OCI-LY1 (cell line): Measurements from ENCODE around the gene CUBN.

Experiments used
- H2AFZ ChIP-seq: fragments of 200-600 bp; sonication (generic), shearing (Covaris generic); 2 replicates; pipeline ENCODE4 v1.6.0; 2014; ENCODE audit warnings: antibody characterized with exemption, mild to moderate bottlenecking, low read length
- H3F3A ChIP-seq: fragments of 200-600 bp; sonication (generic), shearing (Covaris generic); 2 replicates; pipeline ENCODE4 v1.6.0; 2014; ENCODE audit warnings: mild to moderate bottlenecking, antibody characterized with exemption, low read length, moderate library complexity; ENCODE audit not compliant: insufficient read depth
- H3K27ac ChIP-seq: fragments of 200-600 bp; sonication (generic); 2 replicates; pipeline ENCODE4 v1.5.1; 2014; ENCODE audit warnings: low read length, mixed run types, mild to moderate bottlenecking, low read depth; ENCODE audit not compliant: poor library complexity, severe bottlenecking
- H3K27me3 ChIP-seq: fragments of 200-600 bp; sonication (generic); 2 replicates; pipeline ENCODE4 v1.6.0; 2014; ENCODE audit warnings: antibody characterized with exemption, mild to moderate bottlenecking, low read length, moderate library complexity; ENCODE audit not compliant: insufficient read depth
- H3K36me3 ChIP-seq: fragments of 200-600 bp; sonication (generic); 2 replicates; pipeline ENCODE4 v1.6.1; 2014; ENCODE audit warnings: mild to moderate bottlenecking, antibody characterized with exemption, low read length, moderate library complexity, mixed read lengths; ENCODE audit not compliant: insufficient read depth
- H3K4me1 ChIP-seq: fragments of 200-600 bp; sonication (generic); 2 replicates; pipeline ENCODE4 v1.5.1; 2014; ENCODE audit warnings: mild to moderate bottlenecking, low read length, moderate library complexity; ENCODE audit not compliant: insufficient read depth, severe bottlenecking
- H3K4me2 ChIP-seq: fragments of 200-600 bp; sonication (generic), shearing (Covaris generic); 2 replicates; pipeline ENCODE4 v1.6.1; 2014; ENCODE audit warnings: low read length
- H3K4me3 ChIP-seq: fragments of 200-600 bp; sonication (generic); 2 replicates; pipeline ENCODE4 v1.5.1; 2014; ENCODE audit warnings: low read length, low read depth, mild to moderate bottlenecking, mixed read lengths; ENCODE audit not compliant: poor library complexity, severe bottlenecking
- H3K79me2 ChIP-seq: fragments of 200-600 bp; shearing (Covaris generic); 2 replicates; pipeline ENCODE4 v1.6.1; 2016; ENCODE audit warnings: mixed run types, low read length, mixed read lengths; ENCODE audit not compliant: insufficient read depth
- H3K9ac ChIP-seq: fragments of 200-600 bp; sonication (generic), shearing (Covaris generic); 2 replicates; pipeline ENCODE4 v1.6.1; 2014; ENCODE audit warnings: mild to moderate bottlenecking, low read length, mixed read lengths
- H3K9me2 ChIP-seq: fragments of 200-600 bp; sonication (generic), shearing (Covaris generic); 2 replicates; pipeline ENCODE4 v1.6.1; 2014; ENCODE audit warnings: low read depth, mild to moderate bottlenecking, low read length, mixed read lengths
- H3K9me3 ChIP-seq: fragments of 200-600 bp; shearing (Covaris generic); 2 replicates; pipeline ENCODE4 v1.6.1; 2014; ENCODE audit warnings: low read length, mixed read lengths
- H4K20me1 ChIP-seq: fragments of 200-600 bp; sonication (generic), shearing (Covaris generic); 2 replicates; pipeline ENCODE4 v1.6.0; 2016; ENCODE audit warnings: mild to moderate bottlenecking, low read length; ENCODE audit not compliant: insufficient read depth
- CTCF ChIP-seq: fragments of 200-600 bp; sonication (generic), shearing (Covaris generic); IDR thresholded peaks from 2 replicates; pipeline ENCODE4 v1.5.1; 2017; ENCODE audit warnings: mild to moderate bottlenecking, antibody characterized with exemption, low read length, moderate library complexity, mixed read lengths
- EZH2 ChIP-seq: fragments of 200-600 bp; sonication (generic), shearing (Covaris generic); IDR thresholded peaks from 2 replicates; pipeline ENCODE4 v1.8.0; 2017; ENCODE audit warnings: borderline replicate concordance, mixed run types, mild to moderate bottlenecking, antibody characterized with exemption, low read length, moderate library complexity, mixed read lengths

Gene CUBN

DNA sequence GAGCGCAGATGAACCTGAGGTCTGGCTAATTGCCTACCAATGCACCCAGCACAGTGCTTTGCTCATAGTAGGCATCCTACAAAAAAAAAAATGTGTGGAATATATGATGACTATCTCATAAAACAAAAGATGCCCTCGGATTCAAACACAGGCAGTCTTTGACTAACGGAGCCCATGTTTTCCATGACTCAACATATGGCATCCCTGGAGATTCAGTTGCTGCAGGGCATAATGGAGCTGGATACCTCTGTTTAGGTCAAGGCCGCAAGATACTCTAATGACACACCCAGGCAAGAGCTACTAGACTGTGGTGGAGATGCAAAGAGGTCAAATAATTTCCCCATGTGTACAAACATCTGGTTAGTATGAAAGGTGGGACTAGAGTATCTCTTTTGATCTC, 16.3 kb downstream of the CUBN start:
- TF ChIP-seq EZH2 (no peak), CTCF (no peak)
- Histone ChIP-seq H3K27me3 (no peaks in the 10 kb centered on the region), H3K9ac (no peak overlapping the region), H3K4me3 (no peak overlapping the region), H3K4me2 (no peak overlapping the region), H3F3A (no peaks in the 10 kb centered on the region), H3K79me2 (no peaks in the 10 kb centered on the region), H3K27ac (no peak overlapping the region), H3K9me3 (no peaks in the 10 kb centered on the region), H3K9me2 (no peaks in the 10 kb centered on the region), H2AFZ (no peak overlapping the region), H3K36me3 (no peaks in the 10 kb centered on the region), H4K20me1 (no peaks in the 10 kb centered on the region), H3K4me1 (no peaks in the 10 kb centered on the region)

DNA sequence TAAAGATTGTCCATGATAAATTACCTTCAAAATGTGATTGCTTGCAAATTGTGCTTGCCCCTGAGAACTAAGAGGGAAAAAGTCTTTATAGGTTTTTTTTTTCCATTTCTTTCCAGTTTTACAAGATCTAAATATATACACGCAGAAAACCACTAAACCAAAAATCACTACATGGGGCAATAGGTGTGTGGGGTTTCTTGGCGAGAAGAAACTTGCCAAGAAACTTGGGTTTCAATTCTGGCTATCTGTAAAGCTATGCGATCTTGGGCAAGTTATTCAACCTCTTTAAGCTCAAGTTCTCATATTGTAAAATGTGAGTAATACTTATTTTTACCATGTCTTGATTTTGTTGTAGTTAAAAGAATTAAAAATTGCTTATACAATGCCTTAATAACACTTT, 17.0 kb downstream of the CUBN start:
- Histone ChIP-seq H3K9me3 (no peaks in the 10 kb centered on the region), H3K27ac (no peak overlapping the region), H3K79me2 (no peaks in the 10 kb centered on the region), H3K4me3 (no peak overlapping the region), H3K27me3 (no peaks in the 10 kb centered on the region), H3K4me1 (no peaks in the 10 kb centered on the region), H2AFZ (no peak overlapping the region), H4K20me1 (no peaks in the 10 kb centered on the region), H3K4me2 (no peak overlapping the region), H3K9me2 (no peaks in the 10 kb centered on the region), H3F3A (no peaks in the 10 kb centered on the region), H3K36me3 (no peaks in the 10 kb centered on the region), H3K9ac (no peak overlapping the region)
- no peak for TF ChIP-seq CTCF
- TF ChIP-seq EZH2: no peak

DNA sequence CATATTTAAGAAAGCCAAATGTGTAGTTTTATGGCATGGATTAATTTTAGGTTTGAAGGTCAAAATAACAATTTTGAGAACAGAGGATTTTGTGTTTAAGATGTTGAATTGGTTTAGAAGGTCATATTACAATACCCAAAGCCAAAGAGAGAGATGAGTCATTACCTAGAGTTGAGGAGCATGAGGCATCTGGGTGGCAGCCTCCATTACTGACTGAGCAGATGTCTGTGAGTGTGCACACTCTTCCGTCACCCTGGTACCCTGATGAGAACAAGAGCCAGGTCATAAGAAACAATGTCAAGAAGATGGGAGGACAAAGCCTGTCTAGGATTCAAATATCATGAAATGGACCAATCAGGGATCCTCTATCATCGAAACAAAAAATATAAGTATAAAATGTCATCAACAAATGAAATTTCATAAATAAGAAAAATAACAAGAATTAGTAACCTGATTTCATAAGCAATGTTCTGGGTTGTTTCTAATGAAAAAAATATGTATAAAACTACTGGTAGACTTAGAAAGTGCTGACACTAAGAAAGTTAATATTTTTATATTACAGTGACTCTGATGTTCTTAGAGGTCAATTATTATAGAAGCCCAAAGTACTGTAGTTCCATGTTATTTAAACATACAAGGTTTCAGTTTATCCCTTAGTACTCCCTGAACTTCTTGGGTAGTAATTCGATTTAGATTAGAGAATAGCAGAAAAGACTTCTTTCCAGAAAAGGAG, 20.0 kb downstream of the CUBN start:
- H3K9me3 ChIP-seq: no peaks in the 10 kb centered on the region
- H3K4me1 ChIP-seq: no peaks in the 10 kb centered on the region
- no peak overlapping the region for H3K9ac ChIP-seq
- H3F3A ChIP-seq: no peaks in the 10 kb centered on the region
- H3K36me3 ChIP-seq: no peaks in the 10 kb centered on the region
- H3K27me3 ChIP-seq: no peaks in the 10 kb centered on the region
- no peak overlapping the region for H3K4me3 ChIP-seq
- H4K20me1 ChIP-seq: no peaks in the 10 kb centered on the region
- H3K27ac ChIP-seq: no peak overlapping the region
- no peaks in the 10 kb centered on the region for H3K9me2 ChIP-seq
- H3K79me2 ChIP-seq: no peaks in the 10 kb centered on the region
- H2AFZ ChIP-seq: no peak overlapping the region
- TF ChIP-seq CTCF: no peak
- no peak for TF ChIP-seq EZH2
- H3K4me2 ChIP-seq: no peak overlapping the region
